Colonic mucosa (tissue), 4 donors: ENCODE measurements around the gene TIMP3. TPM values are rescaled to one million over a fixed set of nuclear protein-coding genes. Genes with fewer than 3 reads are reported as not detected.

Source experiments
- DNase-seq: peaks from one replicate; pipeline ENCODE4 v3.0.0-alpha.2; 2020
- H3K27ac ChIP-seq: fragments of 200-600 bp; one replicate; pipeline ENCODE4 v1.8.0; 2021
- H3K27me3 ChIP-seq: fragments of 200-600 bp; one replicate; pipeline ENCODE4 v1.8.0; 2021
- H3K36me3 ChIP-seq: fragments of 200-600 bp; one replicate; pipeline ENCODE4 v1.8.0; 2021
- H3K4me1 ChIP-seq: fragments of 200-600 bp; one replicate; pipeline ENCODE4 v1.8.0; 2021; ENCODE audit warnings: mild to moderate bottlenecking
- H3K4me3 ChIP-seq: fragments of 200-600 bp; one replicate; pipeline ENCODE4 v1.8.0; 2021
- H3K9ac ChIP-seq, 2 donors: one replicate each; pipeline ENCODE4 v1.7.0; 2013; ENCODE audit warnings: control low read depth in 2 of 2, low read depth in 2 of 2, low read length in 2 of 2
- H3K9me3 ChIP-seq: fragments of 200-600 bp; one replicate; pipeline ENCODE4 v1.8.0; 2021
- intact Hi-C: fragments of 100-400 bp; cut with DNase I; formaldehyde crosslinking; loops from one replicate; pipeline ENCODE4 v1.14.1; 2022
- total RNA-seq, 2 donors: library from RNA; stranded (reverse); fragmentation: NEBNext Ultra II Directional in 1 of 2; extraction: Animal tissue kit (Norgen Biotek cat#: 25700) in 1 of 2; gene quantifications; one replicate each; pipeline ENCODE4 v1.2.1, GENCODE V29; 2021
- TF ChIP-seq, protein P1 (sequence below): fragments of 200-600 bp; IDR thresholded peaks from one replicate; pipeline ENCODE4 v1.8.0; 2022; ENCODE audit warnings: antibody characterized with exemption, mild to moderate bottlenecking
- donor health status: healthy.
- donor health status: DM: no; HTN: no; CAD: no.
- donor health status: DM: no; HTN: no; CAD: no.

The TIMP3 gene
- total RNA-seq, 2 donors from 2014 or later: 13.3 to 33.6 TPM

DNA sequence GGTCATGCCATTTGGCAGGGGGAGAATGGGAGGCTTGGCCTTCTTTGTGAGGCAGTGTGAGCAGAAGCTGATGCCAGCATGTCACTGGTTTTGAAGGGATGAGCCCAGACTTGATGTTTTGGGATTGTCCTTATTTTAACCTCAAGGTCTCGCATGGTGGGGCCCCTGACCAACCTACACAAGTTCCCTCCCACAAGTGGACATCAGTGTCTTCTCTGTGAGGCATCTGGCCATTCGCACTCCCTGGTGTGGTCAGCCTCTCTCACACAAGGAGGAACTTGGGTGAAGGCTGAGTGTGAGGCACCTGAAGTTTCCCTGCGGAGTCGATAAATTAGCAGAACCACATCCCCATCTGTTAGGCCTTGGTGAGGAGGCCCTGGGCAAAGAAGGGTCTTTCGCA is 59.8 kb downstream of the TIMP3 start:
- Histone ChIP-seq H3K9me3 (no peaks in the 10 kb centered on the region), H3K4me3 (no peak overlapping the region), H3K27me3 (no peaks in the 10 kb centered on the region), H3K27ac (no peak overlapping the region), H3K36me3 (no peaks in the 10 kb centered on the region), H3K4me1 (no peaks in the 10 kb centered on the region), H3K9ac (no peak overlapping the region)
- TF ChIP-seq, protein P1, sequence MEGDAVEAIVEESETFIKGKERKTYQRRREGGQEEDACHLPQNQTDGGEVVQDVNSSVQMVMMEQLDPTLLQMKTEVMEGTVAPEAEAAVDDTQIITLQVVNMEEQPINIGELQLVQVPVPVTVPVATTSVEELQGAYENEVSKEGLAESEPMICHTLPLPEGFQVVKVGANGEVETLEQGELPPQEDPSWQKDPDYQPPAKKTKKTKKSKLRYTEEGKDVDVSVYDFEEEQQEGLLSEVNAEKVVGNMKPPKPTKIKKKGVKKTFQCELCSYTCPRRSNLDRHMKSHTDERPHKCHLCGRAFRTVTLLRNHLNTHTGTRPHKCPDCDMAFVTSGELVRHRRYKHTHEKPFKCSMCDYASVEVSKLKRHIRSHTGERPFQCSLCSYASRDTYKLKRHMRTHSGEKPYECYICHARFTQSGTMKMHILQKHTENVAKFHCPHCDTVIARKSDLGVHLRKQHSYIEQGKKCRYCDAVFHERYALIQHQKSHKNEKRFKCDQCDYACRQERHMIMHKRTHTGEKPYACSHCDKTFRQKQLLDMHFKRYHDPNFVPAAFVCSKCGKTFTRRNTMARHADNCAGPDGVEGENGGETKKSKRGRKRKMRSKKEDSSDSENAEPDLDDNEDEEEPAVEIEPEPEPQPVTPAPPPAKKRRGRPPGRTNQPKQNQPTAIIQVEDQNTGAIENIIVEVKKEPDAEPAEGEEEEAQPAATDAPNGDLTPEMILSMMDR: no peak
- DNase-seq: no peak
- intact Hi-C loops: no loop called here

DNA sequence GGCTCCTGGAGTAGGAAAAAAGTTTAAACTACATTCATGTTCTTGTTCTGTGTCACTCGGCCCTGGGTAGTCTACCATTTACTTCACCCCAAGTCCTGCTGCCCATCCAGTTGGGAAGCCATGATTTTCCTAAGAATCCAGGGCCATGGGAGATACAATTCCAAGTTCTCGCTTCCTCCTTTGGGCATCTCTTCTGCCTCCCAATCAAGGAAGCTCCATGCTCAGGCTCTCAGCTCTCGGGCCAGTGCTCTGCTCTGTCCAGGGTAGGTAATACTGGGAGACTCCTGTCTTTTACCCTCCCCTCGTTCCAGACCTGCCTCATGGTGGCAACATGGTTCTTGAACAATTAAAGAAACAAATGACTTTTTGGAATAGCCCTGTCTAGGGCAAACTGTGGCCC is 60.6 kb downstream of the TIMP3 start:
- TF ChIP-seq, protein P1: no peak
- no peak for DNase-seq
- Histone ChIP-seq H3K9ac (no peak overlapping the region), H3K36me3 (no peaks in the 10 kb centered on the region), H3K4me1 (no peaks in the 10 kb centered on the region), H3K9me3 (no peaks in the 10 kb centered on the region), H3K27me3 (no peaks in the 10 kb centered on the region), H3K27ac (no peak overlapping the region), H3K4me3 (no peak overlapping the region)
- intact Hi-C loops: no loop called here

DNA sequence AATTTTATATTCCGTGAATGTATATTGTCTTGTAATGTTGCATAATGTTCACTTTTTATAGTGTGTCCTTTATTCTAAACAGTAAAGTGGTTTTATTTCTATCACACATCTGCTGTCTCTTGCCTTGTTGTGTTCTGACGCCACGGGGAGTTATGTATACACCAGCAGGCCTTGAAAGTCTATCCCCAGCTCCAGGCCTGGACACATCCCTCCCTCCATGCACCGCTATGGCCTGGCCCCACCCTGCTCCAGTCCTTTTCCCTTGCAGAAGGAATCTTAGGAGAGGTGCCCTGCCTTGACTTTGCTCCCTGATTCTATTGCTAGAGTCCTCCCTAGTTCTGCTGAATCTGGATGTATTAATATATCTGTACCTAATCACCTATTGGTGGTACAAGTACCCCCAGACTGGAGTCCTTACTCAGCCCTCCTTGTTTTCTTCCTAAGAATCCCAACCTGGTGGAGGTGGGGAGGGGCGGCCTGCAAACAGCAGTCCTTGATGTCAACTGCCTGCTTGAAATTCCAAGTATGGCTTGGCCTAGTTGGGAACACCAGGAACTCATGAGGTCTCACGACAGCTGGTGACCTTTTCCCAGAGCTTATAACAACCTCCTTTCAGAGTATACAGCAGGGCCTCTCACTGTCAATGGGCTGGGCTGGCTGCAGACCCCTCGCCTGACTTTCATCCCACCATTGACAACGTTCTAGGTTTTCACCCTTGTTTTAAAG is 61.6 kb downstream of the TIMP3 start:
- H3K9me3 ChIP-seq: no peaks in the 10 kb centered on the region
- intact Hi-C loops: no loop called here
- H3K27ac ChIP-seq: no peak overlapping the region
- no peak for DNase-seq
- H3K4me1 ChIP-seq: no peaks in the 10 kb centered on the region
- no peaks in the 10 kb centered on the region for H3K27me3 ChIP-seq
- H3K9ac ChIP-seq: no peak overlapping the region
- no peaks in the 10 kb centered on the region for H3K36me3 ChIP-seq
- H3K4me3 ChIP-seq: no peak overlapping the region
- TF ChIP-seq, protein P1: no peak

DNA sequence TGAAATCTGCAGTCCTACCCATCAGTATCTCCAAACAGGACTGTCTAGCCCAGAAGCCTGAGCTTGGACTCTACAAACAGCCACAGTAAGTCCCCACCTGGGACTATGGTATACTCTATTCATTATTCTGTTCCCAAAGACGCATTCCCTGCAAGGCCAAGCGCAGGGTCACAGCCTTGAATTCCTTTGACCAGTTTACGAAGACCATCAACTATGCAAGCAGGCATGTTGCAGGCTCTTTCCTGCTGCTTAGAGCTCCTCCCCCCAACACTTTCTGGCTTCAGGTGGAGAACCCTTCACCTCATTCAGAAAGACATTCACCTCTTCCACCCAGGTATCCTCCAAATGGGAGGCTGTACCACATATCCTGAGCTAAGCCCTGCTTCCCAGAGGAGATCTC is 62.5 kb downstream of the TIMP3 start:
- H3K4me3 ChIP-seq: no peak overlapping the region
- TF ChIP-seq, protein P1: no peak
- no peak for DNase-seq
- H3K27ac ChIP-seq: no peak overlapping the region
- H3K36me3 ChIP-seq: no peaks in the 10 kb centered on the region
- no peak overlapping the region for H3K9ac ChIP-seq
- no peaks in the 10 kb centered on the region for H3K9me3 ChIP-seq
- H3K4me1 ChIP-seq: no peaks in the 10 kb centered on the region
- intact Hi-C loops: no loop called here
- no peaks in the 10 kb centered on the region for H3K27me3 ChIP-seq

DNA sequence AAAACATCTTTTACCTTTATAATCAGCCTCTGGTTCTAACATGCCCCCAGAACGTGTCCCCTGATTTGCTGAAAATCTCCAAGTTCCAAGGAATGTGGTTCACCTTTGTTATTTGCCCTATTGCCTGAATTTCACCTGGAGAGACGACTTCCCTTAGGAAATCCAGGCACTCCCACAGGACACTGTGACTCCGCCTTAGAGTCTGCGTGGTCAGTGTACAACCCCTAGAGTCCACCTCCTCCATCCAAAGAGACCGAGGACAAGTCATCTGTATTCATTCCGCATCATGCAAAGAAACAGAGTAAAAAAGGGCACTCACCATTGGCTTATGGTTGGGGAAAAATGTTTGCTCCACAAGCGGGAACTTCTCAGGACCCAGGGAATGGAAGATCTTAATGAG is 63.1 kb downstream of the TIMP3 start:
- no peaks in the 10 kb centered on the region for H3K27me3 ChIP-seq
- no peaks in the 10 kb centered on the region for H3K9me3 ChIP-seq
- DNase-seq: no peak
- TF ChIP-seq, protein P1: no peak
- no peak overlapping the region for H3K9ac ChIP-seq
- H3K36me3 ChIP-seq: no peaks in the 10 kb centered on the region
- H3K4me1 ChIP-seq: no peaks in the 10 kb centered on the region
- H3K27ac ChIP-seq: no peak overlapping the region
- H3K4me3 ChIP-seq: no peak overlapping the region
- intact Hi-C loops: no loop called here
